ENCODE measurements around the gene PPP3R1. TPM values are rescaled to one million over a fixed set of nuclear protein-coding genes. Genes with fewer than 3 reads are reported as not detected.

The PPP3R1 gene
- total and polyA plus RNA-seq, 10 of the 15 experiments (the other 5 are each of a cell fraction or from before 2014, with no cell fraction given) = 1.5 to 61.0 (median 15.8) TPM

DNA sequence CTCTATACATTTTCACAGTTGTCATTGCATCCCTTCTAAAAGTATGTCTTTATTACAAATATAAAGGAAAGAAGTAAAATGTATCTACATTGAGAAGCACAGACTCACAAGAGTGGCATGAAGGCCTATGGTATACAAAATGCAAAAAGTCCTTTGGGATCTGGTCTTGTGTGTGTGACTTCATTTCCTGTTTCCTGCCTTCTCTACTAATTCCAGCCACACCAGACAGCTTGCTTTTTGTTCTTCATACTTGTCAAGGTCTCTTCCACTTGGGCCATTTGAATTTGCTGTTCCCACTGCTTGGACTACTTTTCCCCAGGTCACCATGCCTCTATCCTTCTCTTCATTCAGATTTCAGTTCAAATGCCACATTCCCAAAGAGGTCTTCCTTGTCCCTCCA is 101.3 kb downstream of the PPP3R1 start:
- ATAC-seq = no peak
- POLR2A ChIA-PET = interaction anchor here (0.5 to 0.6 kb wide), 2 partner anchors 44 to 47 kb away, joined by 3 to 4 read pairs; no protein-coding TSS in a partner anchor
- H3K4me1 ChIP-seq (ENCODE audit: control insufficient read depth, insufficient read depth, low read length) = peaks cover 6% of the 10 kb centered on the region
- H3K27ac ChIP-seq (ENCODE audit: control insufficient read depth, insufficient read depth) = no peak overlapping the region; the same call in 1 of the 2 replicates
- FAIRE-seq = no peak
- no peak overlapping the region for H3K4me3 ChIP-seq
- no peak for TF ChIP-seq CBX5 (IDR thresholded peaks at IDR 0.05; ENCODE audit: low read depth)
- TF ChIP-seq NR2C2 (IDR thresholded peaks at IDR 0.05; ENCODE audit: borderline replicate concordance, control insufficient read depth, insufficient read length, low read depth) = no peak
- H3K36me3 ChIP-seq (ENCODE audit: control insufficient read depth in 2 of 2, insufficient read depth in 2 of 2, low read length in 1 of 2) = no peaks in the 10 kb centered on the region
- no peaks in the 10 kb centered on the region for H4K20me1 ChIP-seq (ENCODE audit: control insufficient read depth, insufficient read depth)
- peaks cover 2% of the 10 kb centered on the region for H3K79me2 ChIP-seq (ENCODE audit: control insufficient read depth, insufficient read depth, low read length)
- no peaks in the 10 kb centered on the region for H3K27me3 ChIP-seq (replicated peaks in 1 of 2; ENCODE audit: control insufficient read depth in 2 of 2, insufficient read depth in 2 of 2, low read length in 1 of 2)
- RAD21 ChIA-PET (ENCODE audit: unreplicated experiment) = no interaction called here
- SMC1A ChIA-PET (ENCODE audit: uncharacterized antibody, unreplicated experiment) = no interaction called here
- H3K4me2 ChIP-seq (ENCODE audit: control insufficient read depth, insufficient read depth) = no peak overlapping the region
- in situ Hi-C loops (cut with MboI) = no loop called here
- no TSS peak for BruUV-seq (replicated peaks)
- DNase-seq (ENCODE audit: low read depth, low spot score) = no peak
- no peak overlapping the region for H2AFZ ChIP-seq (ENCODE audit: control insufficient read depth, low read depth, low read length)
- intact Hi-C loops (cut with micrococcal nuclease; ENCODE audit: unreplicated experiment) = no loop called here
- H3K9ac ChIP-seq (ENCODE audit: control insufficient read depth, insufficient read depth, low read length) = no peak overlapping the region
- CTCF ChIA-PET = interaction anchor here (1.9 kb wide), 1 partner anchor 29 kb away, joined by 5 read pairs; no protein-coding TSS in a partner anchor
- no peaks in the 10 kb centered on the region for H3K9me3 ChIP-seq (replicated peaks; ENCODE audit: control insufficient read depth, insufficient read depth, low read length)

- H3K9me3 ChIP-seq (replicated peaks; ENCODE audit: control insufficient read depth, insufficient read depth, low read length) = no peaks in the 10 kb centered on the region
- 95% methylated on average over 2 of the region's 2 CpGs for WGBS (ENCODE audit: insufficient coverage, insufficient replicate concordance, low lambda C conversion rate, missing lambda C conversion rate)
- no peak overlapping the region for H3K27ac ChIP-seq (ENCODE audit: control insufficient read depth, insufficient read depth)
- SMC1A ChIA-PET (ENCODE audit: uncharacterized antibody, unreplicated experiment) = no interaction called here
- RAD21 ChIA-PET (ENCODE audit: unreplicated experiment) = no interaction called here
- H3K27me3 ChIP-seq (replicated peaks in 1 of 2; ENCODE audit: control insufficient read depth in 2 of 2, insufficient read depth in 2 of 2, low read length in 1 of 2) = no peaks in the 10 kb centered on the region
- H3K4me3 ChIP-seq = no peak overlapping the region
- H3K4me1 ChIP-seq (ENCODE audit: control insufficient read depth, insufficient read depth, low read length) = no peaks in the 10 kb centered on the region
- POLR2A ChIA-PET = no interaction called here
- ATAC-seq (no peak), DNase-seq (ENCODE audit: low read depth, low spot score) (no peak), FAIRE-seq (no peak)
- H3K79me2 ChIP-seq (ENCODE audit: control insufficient read depth, insufficient read depth, low read length) = no peaks in the 10 kb centered on the region
- intact Hi-C loops (cut with micrococcal nuclease; ENCODE audit: unreplicated experiment) (no loop called here), in situ Hi-C loops (cut with MboI) (no loop called here)
- TF ChIP-seq HDGF (IDR thresholded peaks at IDR 0.05) = no peak
- no peak for TF ChIP-seq ZZZ3 (IDR thresholded peaks at IDR 0.05; ENCODE audit: control insufficient read depth, insufficient read length, low read depth)
- TF ChIP-seq SMAD5 (IDR thresholded peaks at IDR 0.05; ENCODE audit: low read depth) = no peak
- no peak for TF ChIP-seq PAX5 (IDR thresholded peaks at IDR 0.05; ENCODE audit: borderline replicate concordance, low read depth, low read length)
- CTCF ChIA-PET = no interaction called here
- no peaks in the 10 kb centered on the region for H4K20me1 ChIP-seq (ENCODE audit: control insufficient read depth, insufficient read depth)
- H3K4me2 ChIP-seq (ENCODE audit: control insufficient read depth, insufficient read depth) = no peak overlapping the region
- no peaks in the 10 kb centered on the region; a peak in 1 of 4 replicates for H3K36me3 ChIP-seq (ENCODE audit: control insufficient read depth in 2 of 2, insufficient read depth in 2 of 2, low read length in 1 of 2)
- no peak overlapping the region for H2AFZ ChIP-seq (ENCODE audit: control insufficient read depth, low read depth, low read length)
- BruUV-seq (replicated peaks) = no TSS peak
- no peak overlapping the region for H3K9ac ChIP-seq (ENCODE audit: control insufficient read depth, insufficient read depth, low read length)
These were observed 110.5 kb downstream of the PPP3R1 start for GRCh38 chr2:68141875-68142274.

Measured in GM12878 (cell line).